GM21786 (cell line): ENCODE data around the gene GPS2.
A peak's percentile ranks its signal among the peaks of the same experiment; 100 is the strongest.

ENCODE experiments used
- ATAC-seq: cut with Tn5 transposase; IDR thresholded peaks from one replicate; pipeline ENCODE4 v1.9.1; 2021; ENCODE audit not compliant: unreplicated experiment

The GPS2 gene, protein sequence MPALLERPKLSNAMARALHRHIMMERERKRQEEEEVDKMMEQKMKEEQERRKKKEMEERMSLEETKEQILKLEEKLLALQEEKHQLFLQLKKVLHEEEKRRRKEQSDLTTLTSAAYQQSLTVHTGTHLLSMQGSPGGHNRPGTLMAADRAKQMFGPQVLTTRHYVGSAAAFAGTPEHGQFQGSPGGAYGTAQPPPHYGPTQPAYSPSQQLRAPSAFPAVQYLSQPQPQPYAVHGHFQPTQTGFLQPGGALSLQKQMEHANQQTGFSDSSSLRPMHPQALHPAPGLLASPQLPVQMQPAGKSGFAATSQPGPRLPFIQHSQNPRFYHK

DNA sequence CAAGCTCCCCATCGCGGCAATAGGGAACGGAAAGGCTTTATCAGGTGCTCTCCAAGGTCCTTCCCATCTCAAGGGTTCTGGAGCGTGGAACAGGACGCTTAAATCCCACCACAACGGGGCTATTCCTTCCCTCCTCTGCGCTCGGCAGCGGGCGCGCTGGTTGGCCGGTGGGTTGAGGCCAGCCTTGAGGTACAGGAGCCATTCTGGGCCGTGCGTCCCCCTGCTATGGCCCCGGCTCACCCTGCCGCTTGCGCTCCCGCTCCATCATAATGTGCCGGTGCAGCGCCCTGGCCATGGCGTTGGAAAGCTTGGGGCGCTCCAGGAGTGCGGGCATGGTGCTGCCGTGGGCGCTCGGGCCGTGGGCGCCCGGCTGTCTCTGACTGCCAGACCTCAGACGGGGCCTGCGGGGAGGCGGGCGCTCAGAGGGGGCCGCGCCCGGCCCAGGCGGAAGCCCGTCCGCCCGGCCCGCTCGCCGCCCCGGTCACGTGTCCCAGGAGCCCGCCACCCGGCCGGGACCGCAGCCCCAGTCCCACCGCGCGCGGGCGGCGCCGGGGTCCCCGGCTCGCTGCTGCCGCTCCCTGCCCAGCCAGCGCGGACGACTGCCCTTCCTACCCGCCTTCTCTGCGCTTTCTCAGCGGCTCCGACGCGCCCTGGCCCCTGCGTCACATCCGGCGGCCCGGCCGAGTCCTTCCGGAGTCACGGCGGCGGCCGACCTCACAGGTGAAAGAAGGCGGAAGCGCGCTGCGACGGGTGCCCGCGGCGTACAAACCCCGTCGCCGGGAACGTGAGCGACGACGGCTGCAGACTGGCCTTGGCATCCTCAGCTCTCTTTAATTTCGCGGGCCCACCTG lies at the start of gene GPS2:
Gene GPS2 (minus strand): TSS at position 642 of the 851 bp plus-strand sequence. CDS start 308 bp downstream, at position 334.
- peak; percentile 67 for ATAC-seq

DNA sequence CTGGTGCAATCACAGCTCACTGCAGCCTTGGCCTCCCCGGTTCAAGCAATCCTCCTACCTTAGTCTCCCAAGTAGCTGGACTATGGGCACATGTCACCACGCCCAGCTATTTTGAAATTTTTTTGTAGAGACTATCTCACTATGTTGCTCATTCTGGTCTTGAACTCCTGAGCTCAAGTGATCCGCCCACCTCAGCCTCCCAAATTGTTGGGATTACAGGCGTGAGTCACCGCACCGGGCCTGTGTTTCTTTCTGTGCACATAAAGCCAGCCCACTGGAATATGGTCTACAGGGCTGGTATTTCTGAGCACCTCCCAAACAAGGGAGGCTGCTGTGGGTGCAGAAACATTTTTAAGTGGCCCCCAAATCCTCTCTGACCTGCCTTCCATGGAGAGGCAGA lies 48.2 kb upstream of the GPS2 start:
- ATAC-seq: no peak

DNA sequence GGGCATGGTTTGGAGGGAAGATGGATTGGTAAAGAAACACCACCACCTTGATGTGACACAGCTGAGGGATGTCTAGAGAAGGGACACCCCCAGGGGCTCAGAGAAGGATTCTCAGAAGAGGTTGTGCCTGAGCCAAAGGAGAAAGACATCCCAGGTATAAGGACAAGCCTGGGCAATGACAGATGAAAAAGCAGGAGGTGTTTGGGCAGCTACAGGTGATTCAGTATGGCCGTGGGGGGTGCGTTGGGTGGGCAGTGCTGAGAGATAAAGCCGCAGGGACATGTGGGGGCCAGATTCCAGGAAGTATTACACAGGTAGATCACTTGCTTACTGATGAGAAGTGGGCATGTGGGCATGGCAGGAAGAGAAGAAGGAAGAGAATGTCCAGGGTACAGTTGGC lies 46.7 kb upstream of the GPS2 start:
- ATAC-seq: no peak

DNA sequence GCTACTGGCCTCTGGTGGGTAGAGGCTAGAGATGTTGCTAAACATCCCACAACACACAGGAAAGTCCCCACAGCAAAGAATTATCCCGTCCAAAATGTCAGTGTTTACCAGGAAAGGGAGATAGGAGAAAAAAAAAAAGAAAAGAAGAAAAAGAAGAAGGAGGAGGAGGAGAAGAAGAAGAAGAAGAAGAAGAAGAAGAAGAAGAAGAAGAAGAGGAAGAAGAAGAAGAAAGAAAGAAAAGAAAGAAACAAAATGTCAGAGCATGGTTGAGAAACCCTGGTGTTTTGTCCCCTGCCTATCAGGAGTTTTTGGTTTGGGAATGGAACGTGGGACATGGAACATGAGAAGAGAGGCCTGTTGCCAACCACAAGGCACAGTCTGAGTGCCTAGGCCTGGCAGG lies 42.2 kb upstream of the GPS2 start:
- ATAC-seq: no peak

DNA sequence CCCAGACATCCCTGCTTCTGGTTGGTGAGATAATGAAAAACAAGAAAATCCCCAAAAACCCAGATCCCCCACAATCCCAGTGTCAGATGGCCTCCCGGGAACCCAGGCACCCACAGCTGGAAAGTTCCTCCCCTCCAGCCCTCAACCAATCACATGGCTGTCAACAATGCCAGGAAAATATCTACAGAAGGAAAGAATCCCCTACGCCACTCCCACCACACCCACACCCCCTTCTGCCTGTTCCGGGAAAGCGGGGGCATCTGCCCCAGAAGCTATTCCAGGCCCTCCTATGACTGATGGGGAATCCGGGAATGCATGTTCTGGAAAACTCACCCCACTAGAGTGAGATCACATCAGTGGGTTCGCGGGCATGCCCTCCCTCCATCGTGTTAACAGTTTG lies 41.6 kb upstream of the GPS2 start:
- no peak for ATAC-seq

DNA sequence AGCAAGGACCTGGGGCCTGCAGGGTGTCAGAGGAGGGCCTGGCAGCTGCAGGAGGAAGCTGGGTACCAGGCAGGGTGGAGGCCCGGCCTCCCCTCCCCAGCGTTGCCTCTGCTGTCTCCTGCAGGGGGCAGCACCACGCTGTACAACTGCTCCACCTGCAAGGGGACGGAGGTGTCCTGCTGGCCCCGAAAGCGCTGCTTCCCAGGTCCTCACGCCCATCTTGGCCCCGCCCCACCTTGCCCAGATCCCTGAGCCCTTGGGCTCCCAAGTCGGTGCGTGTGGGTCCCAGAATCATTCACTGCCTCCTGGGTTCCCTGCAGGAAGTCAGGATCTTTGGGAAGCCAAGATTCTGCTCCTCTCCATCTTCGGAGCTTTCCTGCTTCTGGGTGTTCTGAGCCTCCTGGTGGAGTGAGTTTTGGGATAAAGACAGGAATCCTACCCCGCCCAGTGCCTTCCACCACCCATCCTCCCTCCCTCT lies 41.0 kb upstream of the GPS2 start:
- ATAC-seq: no peak

DNA sequence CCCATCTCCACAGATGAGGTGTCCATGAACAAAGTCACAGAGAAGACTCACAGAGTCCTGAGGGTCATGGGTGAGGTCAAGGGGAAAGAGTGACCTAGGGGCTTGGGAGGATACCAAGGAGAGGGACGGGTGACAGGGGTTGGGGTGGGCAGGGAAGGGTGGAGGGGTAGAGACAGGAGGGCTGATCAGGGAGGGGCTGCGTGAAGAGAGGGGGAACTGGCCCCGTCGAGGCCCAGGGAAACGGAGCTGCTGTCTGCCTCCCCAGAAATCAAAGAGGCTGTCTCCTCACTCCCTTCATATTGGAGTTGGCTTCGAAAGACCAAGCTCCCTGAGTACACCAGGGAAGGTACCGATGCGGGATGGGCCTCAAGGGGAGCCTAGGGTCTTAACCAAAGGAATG lies 40.4 kb upstream of the GPS2 start:
- ATAC-seq: no peak

DNA sequence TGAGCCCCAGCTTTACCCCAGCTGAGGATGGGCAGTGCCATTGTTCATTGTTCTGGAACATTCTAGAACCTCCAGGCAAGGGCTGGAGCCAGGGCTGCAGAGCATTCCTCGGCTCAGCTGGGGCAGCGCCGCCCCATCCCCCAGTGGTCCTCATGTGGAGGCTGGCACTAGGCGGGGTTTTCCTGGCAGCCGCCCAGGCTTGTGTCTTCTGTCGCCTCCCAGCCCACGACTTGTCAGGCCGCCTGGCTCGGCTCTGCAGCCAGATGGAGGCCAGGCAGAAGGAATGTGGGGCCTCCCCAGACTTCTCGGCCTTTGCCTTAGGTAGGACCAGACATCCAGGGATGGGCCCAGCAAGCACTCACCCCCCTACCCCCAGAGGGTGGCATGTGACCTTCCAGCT lies 39.9 kb upstream of the GPS2 start, which contains the start of gene TMEM95:
Gene TMEM95 (plus strand): TSS at position 104 of the 400 bp plus-strand sequence. CDS start 49 bp downstream, at position 153.
- ATAC-seq: no peak

DNA sequence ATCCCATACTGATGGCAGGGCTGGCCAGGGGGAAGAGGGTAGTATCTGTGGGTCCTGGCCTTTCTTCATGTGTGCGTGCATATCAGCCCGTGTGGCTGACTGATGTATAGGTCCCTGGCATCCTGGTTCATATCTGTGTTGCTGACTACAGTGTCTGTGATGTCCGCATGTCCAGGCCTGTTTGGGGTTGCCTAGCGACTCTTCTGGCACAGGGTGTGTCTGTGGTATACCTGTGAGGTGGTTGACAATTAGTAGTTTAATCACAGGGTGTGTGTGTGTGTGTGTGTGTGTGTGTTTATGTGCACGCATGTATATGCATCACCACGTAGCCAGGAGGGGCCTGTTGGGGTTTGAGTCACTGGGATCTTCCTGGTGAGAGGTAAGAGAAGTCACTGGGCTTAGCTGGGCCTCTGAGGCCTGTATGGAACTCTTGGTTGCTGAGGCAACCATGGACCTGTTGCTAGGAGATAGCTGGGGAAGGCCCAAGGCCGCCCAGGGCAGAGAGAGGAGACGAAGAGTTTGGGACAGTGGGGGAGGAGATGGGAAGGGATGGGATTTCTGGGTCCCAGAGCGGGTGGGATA lies 39.2 kb upstream of the GPS2 start:
- ATAC-seq: no peak

DNA sequence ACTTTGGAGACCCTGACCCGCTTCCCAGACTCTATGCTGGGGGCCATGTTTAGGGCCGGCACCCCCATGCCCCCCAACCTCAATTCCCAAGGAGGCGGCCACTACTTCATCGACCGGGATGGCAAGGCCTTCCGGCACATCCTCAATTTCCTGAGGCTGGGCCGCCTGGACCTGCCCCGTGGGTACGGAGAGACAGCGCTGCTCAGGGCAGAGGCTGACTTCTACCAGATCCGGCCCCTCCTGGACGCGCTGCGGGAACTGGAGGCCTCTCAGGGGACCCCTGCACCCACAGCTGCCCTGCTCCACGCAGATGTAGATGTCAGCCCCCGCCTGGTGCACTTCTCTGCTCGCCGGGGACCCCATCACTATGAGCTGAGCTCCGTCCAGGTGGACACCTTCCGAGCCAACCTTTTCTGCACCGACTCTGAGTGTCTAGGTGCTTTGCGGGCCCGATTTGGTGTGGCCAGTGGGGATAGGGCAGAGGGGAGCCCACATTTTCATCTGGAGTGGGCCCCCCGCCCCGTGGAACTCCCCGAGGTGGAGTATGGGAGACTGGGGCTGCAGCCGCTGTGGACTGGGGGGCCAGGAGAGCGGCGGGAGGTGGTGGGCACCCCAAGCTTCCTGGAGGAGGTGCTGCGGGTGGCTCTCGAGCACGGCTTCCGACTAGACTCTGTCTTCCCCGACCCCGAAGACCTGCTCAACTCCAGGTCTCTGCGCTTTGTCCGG lies 37.9 kb upstream of the GPS2 start:
- no peak for ATAC-seq

DNA sequence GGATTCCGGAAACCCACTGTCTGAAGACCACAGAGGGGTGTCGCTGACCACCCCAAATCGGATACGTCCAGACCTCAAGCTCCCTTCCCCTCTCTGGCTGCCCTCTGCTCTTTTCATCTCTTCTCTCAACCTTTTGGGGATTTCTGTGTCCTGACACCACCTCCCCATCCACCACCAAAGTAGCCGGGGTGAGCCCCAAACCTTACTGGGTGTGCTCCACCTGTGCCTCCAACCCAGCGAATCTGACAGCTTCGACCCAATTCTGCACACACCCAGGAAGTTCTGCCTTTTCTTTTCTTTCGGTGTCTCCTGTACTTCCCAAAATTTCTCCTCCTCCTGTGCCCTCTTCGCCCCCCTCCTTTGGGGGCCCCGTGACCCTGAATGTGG lies 37.3 kb upstream of the GPS2 start:
- no peak for ATAC-seq

DNA sequence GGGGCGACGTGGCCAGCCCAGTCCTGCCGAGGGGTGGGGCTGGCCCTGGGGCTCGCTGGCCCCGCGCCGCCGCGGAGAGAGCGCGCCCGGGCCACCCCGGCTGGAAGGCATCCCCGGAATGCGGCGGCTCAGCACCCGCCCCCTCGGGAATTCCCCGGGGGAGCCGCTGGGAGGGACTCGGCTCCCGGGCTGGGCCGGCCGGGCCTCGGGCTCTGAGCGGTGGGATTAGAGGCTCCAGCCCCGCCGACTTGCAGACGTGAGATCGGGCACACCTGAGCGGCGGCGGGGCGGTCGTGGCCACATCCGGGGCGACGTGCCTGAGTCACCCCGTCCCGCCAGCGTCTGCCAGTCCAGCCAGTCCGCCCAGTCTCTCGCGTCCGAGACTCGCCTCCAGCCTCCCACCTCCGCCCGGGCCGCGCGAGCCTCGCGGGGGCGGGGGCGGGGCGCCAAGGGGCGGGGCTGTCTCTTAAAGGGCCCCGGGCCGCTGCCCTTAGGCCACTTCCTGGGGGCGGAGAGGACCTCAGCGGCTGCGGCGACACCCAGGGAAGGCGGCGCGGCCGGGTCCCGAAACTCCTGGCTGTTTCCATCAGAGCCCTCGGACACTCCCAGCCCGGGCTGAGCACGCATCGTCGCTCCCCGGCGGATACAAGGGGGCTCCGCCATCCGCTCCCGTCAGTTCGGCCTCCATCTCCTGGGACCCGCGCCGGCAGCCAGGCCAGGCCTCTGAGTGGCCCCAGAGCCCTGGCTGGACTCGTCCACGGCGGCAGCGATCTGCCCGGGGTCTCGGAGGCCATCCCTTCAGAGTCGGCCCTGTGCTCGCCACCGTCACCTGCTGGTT lies 36.7 kb upstream of the GPS2 start, which contains the start of gene KCTD11:
Gene KCTD11 (plus strand): TSS at position 498 of the 838 bp plus-strand sequence.
- peak; percentile 61 for ATAC-seq

DNA sequence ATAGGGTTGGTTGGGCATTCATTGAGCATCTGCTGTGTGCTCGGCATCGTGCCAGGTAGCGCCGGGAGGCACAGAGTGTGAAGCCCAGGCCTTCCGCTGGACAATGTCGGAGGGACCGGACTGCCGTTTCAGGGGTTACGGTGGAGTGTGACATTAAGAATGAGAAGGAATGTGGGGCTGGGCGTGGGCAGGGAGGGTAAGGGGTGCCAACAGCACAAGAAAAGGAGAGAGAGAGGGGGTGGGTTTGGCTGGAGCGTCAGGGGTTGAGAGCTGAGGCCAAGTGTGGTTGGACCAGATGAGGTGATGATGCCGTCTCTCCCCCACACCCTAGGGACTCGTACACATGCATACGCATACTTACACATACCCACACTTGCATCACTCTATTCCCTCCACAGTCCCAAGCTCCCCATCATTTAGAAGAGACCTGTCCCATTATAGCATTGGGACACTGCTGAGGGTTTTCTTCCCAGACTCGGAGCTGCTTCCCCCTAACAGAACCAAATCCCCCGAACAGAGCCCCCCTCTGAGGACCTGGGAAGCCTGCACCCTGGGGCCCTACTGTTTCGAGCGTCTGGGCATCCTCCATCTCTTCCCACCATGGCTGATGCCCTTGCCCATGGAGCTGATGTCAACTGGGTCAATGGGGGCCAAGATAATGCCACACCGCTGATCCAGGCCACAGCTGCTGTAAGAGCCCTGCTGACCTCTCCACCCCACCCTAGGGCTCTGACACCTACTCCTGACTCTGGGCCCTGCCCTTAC lies 33.5 kb upstream of the GPS2 start:
- no peak for ATAC-seq

DNA sequence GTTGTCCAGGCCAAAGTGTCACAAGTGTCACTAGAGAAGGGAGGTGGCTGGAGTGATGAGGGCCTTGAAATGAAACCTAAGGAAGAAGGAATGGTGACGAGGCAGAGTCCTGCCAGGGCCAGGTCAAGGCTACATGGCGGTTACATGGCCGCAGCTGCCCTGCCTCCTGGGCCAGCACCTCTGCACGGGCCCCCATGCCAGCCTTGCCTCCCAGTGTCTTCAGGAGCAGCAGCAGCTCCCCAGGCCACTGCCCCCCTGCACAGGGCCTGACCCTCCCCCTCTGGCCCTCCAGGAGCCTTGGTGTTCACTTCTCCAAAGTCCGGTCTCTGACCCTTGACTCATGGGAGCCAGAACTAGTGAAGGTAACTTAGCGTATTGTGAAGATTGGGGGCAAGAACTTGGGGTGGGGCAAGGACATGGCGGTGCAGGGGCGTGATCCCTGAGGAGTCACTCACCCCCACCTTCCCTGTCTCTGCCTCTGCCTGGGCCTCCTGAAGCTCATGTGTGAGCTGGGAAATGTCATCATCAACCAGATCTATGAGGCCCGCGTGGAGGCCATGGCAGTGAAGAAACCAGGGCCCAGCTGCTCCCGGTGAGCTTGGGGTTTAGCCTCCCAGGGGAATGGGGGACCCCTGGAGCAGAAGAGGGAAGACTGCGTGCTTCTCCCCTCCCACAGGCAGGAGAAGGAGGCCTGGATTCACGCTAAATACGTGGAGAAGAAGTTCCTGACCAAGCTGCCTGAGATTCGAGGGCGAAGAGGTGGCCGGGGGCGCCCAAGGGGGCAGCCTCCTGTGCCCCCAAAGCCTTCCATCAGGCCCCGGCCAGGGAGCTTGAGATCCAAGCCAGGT lies 32.7 kb upstream of the GPS2 start:
- no peak for ATAC-seq

DNA sequence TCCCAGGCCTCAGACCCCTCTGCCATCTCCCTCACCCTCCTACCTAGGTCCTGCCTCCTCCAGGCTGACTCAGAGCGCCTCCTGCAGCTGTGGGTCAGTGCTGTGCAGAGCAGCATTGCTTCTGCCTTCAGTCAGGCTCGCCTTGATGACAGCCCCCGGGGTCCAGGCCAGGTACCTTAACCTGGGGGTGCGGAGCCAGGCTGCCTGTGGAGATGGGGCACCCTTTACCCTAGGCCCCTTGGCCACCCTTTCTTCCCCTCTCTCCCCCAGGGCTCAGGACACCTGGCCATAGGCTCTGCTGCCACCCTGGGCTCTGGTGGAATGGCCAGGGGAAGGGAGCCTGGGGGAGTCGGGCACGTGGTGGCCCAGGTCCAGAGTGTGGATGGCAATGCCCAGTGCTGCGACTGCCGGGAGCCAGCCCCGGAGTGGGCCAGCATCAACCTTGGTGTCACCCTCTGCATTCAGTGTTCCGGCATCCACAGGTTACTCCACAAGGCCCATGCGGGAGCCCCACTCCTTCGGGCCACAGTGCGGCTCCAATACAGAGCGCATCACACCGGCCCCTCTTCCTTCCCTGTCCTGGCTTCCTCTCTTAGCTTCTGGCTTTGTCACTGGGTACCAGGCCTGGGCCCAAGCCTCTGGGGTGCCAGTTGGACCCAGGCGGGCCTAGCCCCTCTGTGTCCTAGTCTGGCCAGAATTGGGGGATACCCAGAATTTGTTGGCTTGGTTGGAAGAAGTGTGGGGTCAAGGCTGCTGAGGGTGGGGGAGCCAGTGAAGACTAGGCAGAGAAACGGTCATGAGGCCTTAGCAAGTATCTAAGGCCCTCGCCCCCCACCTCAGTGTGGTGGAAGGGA lies 31.8 kb upstream of the GPS2 start:
- no peak for ATAC-seq

DNA sequence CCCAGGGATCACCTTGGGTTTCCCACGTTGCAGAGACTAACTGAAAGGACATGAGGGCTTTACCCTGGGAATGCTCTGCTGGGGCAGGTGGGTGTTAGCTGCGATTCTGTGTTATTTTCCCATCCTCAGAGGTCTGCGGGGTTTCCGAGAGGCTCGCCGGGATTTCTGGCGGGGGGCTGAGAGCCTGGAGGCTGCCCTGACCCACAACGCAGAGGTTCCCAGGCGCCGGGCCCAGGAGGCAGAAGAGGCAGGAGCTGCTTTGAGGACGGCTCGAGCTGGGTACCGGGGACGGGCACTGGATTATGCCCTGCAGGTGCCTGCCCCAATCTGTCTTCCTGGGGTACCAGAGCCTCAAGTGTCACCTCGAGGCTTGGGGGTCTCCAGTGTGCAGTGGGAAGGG lies 28.1 kb upstream of the GPS2 start:
- ATAC-seq: no peak

DNA sequence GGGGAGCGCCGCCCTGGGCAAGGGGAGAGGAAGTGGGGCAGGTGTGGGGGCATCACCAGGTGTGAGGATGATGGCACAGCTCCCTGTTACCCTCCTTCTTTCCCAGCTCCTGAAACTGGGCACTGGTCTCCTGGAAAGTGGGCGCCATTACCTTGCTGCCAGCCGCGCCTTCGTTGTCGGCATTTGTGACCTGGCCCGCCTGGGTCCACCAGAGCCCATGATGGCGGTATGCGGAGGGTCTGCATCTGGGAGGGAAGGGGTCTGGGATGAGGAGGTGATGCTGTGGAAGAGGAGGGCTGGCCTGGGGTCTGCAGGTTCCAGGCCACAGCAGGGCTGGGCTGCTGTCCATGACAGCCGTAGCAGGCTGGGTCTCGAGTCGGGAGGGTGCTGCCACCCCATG lies 26.7 kb upstream of the GPS2 start:
- no peak for ATAC-seq

DNA sequence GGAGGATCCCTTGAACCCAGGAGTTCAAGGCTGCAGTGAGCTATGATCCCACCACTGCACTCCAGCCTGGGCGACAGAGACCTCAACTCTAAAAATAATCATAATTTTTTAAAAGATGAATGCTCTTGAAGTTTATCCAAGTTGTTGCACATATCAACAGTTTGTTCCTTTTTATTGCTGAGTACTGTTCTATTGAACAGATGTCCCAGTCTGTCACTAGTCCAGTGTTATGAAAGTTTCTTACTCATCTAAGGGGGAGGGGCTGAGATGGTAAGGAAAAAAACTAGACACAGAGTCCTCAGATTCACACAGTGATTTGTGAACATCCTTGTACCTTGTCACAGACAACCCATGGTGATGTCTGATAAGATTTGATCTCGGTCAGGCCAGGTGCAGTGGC lies 25.0 kb upstream of the GPS2 start:
- no peak for ATAC-seq
